ENCODE data around the gene GMDS.

- TF ChIP-seq RAD21 (IDR thresholded peaks at IDR 0.05; ENCODE audit: low read length) (no peak), USF2 (IDR thresholded peaks at IDR 0.05; ENCODE audit: low read depth, low read length) (no peak), POLR2A (IDR thresholded peaks at IDR 0.05; ENCODE audit: low read depth, low read length) (no peak), CEBPB (IDR thresholded peaks at IDR 0.05; ENCODE audit: low read depth, low read length) (no peak), FOS (IDR thresholded peaks at IDR 0.05; ENCODE audit: low read depth, low read length) (no peak), MAZ (IDR thresholded peaks at IDR 0.05; ENCODE audit: borderline replicate concordance, low read depth, low read length) (no peak), RFX5 (IDR thresholded peaks at IDR 0.05; ENCODE audit: low read depth, low read length) (no peak), CTCF (conservative IDR thresholded peaks at IDR 0.05; ENCODE audit: low read depth, low read length) (no peak), ELK1 (IDR thresholded peaks at IDR 0.05; ENCODE audit: borderline replicate concordance, low read depth, low read length) (no peak), MAFK (IDR thresholded peaks at IDR 0.05; ENCODE audit: low read depth, low read length) (no peak), NFE2L2 (IDR thresholded peaks at IDR 0.05; ENCODE audit: low read depth, low read length) (no peak), MXI1 (IDR thresholded peaks at IDR 0.05; ENCODE audit: borderline replicate concordance, low read depth, low read length) (no peak), RCOR1 (IDR thresholded peaks at IDR 0.05; ENCODE audit: insufficient replicate concordance, low read length) (no peak), CHD1 (IDR thresholded peaks at IDR 0.05; ENCODE audit: low read depth, low read length) (no peak)
Observed at GRCh38 chr6:2148748-2149147, 96.7 kb downstream of the GMDS start.
